NCI-H128 (cell line): ENCODE data around the gene MBD3.
"Not testable (repeated sequence)": the region's sequence is repeated elsewhere in the genome, so short reads cannot be mapped to it uniquely, and the experiment has no call there.

Source experiments
- DNase-seq: peaks from one replicate; lab custom pipeline; 2025; ENCODE audit not compliant: unreplicated experiment; lab: John Stamatoyannopoulos, UW

MBD3 gene

DNA sequence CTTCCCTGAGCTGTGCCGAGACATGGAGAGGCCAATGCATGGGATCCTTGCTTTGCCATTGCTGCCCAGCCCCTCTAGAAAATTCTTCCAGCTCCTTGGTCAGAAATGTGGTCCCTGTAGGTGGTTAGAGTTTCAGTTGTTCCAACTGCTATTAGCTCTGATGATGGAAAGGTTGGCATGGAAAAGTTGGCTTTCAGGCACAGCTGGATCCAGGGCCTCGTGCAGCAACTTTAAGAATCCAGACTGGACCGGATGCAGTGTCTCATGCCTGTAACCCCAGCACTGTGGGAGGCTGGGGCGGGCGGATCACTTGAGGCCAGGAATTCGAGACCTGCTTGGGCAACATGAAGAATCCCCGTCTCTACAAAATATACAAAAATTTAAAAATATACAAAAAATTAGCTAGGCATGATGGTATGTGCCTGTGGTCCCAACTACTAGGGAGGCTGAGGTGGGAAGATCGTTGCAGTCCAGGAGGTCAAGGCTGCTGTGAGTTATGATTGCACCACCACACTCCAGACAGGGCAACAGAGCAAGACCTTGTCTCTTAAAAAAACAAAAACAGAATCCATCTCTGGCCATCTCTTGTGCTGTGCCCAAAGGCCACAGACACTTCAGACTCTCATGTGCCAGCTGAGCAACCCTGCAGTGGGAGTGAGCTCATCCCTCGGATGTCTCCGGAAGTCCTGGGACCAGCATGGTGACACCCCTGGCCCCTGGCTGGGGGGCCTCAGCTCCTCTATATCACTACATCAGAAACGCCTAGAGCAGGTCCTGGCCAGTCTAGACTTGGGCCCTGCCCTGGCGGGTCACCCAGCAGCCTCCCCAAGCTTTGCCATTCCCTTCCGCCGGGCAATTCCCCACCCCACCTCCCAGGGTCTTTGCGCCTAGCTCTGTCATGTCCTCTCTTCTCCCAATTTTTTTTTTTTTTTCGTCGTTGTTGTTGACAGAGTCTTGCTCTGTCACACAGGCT lies 41.3 kb downstream of the MBD3 start:
- DNase-seq, result no peak

DNA sequence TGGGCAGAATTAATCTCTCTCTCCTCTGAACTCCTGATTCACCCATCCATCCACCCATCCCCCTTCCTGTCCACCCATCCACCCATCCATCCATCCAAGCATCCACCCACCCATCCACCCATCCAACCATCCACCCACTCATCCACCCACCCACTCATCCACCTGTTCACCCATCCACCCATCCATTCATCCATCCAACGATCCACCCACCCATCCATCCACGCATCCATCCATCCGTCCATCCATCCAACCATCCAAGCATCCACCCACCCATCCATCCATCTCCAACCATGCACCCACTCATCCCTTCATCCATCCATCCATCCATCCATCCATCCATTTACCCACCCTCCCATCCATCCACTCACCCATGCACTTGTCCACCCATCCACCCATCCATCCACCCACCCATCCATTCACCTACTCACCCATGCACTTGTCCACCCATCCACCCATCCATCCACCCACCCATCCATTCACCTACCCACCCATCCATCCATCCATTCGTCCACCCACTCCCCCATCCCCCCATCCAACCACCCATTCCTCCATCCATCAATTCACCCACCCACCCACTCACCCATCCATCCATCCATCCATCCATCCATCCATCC lies 43.2 kb downstream of the MBD3 start:
- DNase-seq, result no peak

DNA sequence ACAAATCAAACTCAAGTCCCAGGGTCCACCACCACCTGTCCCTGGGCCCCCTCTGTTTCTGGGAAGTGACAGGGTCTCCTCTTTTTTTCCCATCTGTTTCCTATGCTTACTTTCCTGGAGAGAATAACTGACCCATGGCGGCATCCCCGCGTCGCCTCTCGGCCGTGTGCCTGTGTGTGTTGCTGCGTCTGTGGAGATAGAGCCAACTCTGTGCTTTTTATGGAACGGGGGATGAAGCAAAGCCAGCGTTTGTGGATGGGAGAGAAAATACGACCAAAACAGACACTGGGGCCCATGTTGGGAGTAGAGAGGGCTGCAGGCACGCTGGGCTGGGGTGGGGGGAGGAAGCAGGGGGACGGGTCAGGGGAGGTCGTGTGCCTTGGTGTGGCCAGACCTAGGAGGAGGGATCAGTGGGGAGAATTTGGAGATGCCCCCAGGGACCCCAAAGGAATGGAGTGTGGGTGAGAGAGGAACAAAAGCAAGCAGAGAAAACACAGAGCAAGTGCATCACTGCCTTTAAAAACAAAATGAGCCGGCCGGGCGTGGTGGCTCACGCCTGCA lies 52.2 kb downstream of the MBD3 start:
- DNase-seq, result no peak

DNA sequence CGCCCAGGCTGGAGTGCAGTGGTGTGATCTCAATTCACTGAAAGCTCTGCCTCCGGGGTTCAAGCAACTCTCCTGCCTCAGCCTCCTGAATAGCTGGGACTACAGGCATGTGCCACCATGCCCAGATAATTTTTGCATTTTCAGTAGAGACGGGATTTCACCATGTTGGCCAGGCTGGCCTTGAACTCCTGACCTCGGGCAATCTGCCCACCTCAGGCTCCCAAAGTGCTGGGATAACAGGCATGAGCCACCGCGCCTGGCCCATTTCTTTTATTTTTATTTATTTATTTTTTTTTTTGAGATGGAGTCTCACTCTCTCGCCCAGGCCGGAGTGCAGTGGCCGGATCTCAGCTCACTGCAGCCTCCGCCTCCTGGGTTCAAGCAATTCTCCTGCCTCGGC lies 52.9 kb downstream of the MBD3 start:
- DNase-seq, result not testable (repeated sequence)

DNA sequence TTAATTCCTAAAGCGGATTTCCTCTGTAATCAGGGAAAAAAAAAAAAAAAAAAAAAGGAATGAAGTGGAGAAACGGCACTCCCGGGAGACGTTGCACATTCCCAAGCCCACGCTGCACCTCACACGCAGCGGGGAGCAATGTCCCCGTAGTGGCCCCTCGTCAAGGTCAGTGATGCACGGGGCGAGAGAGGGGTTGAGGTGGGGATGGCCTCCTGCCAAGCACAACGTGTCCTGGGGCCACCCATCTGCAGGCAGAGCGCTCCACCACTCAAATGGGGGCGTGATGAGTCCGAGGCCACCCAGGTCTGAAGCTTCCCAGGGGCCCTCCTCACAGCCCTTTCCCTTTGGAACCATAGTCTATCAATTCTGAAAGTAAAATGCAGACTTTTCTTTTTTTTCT lies 53.7 kb downstream of the MBD3 start:
- no peak for DNase-seq

DNA sequence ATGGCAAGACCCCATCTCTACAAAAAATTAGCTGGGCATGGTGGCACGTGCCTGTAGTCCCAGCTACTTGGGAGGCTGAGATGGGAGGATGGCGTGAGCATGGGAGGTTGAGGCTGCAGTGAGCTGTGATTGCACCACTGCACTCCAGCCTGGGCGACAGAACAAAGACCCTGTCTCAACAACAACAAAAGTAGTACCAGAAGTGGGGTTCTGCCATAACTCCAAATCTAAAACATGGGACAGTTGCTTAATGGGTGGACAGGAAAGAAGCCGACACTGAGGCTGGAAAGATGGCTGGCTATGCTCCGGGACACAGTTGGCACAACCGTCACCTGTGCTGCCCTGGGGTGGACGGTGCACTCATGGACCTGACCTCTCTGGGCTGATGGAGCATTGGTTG lies 57.0 kb downstream of the MBD3 start:
- not testable (repeated sequence) for DNase-seq

DNA sequence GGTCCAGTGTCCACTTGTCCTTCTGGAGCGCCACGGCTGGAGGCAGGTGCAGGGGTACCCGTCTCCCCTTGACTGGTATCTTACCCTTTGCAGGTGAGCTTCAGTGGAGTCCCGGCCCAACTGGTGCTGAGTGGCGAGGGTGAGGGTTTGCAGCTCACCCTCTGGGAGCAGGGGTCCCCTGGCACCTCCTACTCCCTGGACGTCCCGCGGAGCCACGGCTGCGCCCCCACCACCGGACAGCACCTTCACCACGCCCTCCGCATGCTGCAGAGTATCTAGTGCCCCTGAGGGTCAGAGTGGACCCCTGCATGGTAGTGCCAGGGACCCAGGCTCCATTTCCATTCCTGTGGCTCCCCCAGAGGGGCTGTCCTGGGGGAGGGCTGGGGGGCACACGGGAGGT lies 57.7 kb downstream of the MBD3 start:
- DNase-seq, result no peak

DNA sequence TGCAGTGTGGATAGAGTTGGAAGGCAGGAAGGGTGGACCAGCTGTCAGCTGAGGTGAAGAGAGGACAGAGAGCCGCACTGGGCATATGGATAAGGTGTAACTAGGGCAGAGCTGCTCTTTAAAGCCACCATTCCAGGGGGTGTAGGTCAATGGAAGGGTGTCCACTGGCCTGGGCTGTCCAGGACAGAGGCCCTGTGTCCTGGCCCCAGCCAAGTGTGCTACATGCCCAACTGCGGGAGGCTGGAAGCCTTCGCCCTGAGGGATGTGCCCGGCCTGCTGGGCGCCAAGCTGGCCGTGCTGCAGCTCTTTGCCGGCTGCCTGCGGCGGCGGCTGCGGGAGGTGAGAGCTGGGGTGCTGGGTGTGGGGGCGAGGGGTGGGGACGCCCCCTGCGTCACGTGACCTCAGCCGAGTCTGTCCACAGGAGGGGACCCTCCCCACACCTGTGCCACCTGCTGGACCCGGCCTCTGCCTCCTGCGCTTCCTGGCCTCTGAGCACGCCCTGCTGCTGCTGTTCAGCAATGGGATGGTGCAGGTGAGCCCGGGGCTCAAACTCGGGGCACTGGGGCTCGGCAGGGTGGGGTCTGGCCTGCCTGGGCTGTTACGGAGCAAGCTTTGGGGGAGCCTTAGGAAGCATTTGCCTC lies 59.0 kb downstream of the MBD3 start:
- no peak for DNase-seq

DNA sequence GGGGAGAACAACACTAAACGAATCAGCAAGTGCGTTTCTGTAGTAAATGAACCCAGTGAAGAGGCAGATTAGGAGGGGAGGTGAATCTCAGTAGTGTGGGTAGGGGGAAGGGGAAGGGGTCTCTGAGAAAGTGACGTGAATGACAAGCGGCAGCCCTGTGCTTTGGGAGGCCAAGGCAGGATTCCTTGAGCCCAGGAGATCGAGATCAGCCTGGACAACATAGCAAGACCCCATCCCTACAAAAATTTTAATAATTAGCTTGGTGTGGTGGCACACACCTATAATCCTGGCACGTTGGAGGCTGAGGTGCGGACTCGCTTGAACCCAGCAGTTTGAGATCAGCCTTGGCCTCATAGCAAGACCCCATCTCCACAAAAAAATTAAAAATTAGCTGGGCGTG lies 60.7 kb downstream of the MBD3 start:
- no peak for DNase-seq

DNA sequence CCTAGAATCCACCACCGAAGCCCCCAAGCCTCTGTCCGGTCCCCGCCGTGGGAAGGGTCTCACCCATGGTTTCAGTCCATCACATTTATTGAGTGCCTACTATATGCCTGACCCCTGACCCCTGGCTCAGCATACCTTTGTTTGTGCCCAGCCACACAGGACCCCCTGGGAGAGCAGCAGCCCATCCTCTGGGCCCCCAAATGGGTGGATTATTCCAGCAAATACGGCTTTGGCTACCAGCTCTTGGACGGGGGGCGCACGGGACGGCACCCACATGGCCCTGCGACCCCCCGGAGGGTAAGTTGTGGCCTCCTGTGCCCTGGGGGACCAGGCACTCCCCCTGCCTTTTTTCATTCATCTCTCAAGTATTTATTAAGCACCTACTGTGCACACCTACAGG lies 61.1 kb downstream of the MBD3 start:
- DNase-seq, result no peak

DNA sequence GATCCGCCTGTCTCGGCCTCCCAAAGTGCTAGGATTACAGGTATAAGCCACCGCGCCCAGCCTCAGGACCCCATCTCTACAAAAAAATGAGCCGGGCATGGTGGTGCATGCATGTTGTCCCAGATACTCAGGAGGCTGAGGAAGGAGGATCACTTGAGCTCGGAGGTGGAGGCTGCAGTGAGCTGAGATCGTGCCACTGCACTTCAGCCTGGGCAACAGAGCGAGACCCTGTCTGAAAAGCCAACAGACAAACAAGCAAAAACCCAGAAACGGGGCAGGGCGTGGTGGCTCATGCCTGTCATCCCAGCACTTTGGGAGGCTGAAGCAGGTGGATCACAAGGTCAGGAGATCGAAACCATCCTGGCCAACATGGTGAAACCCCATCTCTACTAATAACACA lies 61.8 kb downstream of the MBD3 start:
- DNase-seq, result not testable (repeated sequence)

DNA sequence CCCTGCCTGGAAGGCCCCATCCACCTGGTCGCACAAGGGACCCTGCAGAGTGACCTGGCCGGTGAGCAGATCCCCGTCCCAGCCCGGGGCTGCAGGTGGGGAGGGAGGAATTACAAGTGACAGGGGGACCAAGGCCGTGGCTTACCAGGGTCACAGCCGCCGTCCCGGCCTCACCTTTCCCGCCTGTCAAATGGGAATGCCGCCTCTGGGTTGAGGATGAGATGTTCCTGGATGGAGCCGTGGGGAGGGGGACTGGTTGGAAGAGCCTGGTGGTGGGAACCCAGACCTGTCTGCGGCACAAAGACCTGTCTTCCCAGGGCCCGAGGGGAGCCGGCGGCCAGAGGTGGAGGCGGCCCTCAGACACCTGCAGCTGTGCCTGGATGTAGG lies 63.2 kb downstream of the MBD3 start:
- no peak for DNase-seq

DNA sequence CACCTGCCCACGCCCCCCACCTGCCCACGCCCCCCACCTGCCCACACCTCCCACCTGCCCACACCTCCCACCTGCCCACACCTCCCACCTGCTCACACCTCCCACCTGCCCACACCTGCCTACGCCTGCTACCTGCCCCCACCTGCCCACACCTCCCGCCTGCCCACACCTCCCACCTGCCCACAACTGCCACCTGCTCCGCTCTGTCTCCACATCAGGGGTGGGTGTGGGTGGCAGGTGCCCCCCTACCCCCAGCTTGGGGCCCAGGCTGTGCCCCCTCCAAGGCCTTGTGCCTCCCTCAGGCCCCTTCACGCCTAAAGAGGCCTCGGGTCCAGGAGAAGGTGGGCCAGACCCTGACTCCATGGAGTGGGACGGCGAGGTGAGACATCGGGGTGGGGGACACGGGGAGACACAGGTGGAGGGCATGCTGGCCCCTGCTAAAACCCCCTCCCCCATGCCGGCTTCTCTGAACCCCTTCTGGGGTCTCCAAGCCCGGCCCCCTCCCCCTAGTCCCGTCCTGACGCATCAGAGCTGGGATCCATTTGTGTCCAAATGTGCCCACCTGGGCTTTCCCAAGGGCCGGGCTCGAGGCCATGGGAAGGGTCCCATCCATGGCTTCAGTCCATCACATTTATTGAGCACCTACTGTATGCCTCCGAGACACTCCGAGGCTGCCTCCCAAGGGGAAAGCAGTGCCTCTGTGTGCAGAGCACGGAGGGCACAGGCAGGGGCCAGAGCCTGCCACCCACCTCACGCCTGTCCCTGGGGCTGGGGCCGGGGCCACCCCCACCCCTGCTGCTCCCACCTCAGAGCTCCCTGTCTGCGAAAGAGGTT lies 63.9 kb downstream of the MBD3 start:
- DNase-seq, result no peak

DNA sequence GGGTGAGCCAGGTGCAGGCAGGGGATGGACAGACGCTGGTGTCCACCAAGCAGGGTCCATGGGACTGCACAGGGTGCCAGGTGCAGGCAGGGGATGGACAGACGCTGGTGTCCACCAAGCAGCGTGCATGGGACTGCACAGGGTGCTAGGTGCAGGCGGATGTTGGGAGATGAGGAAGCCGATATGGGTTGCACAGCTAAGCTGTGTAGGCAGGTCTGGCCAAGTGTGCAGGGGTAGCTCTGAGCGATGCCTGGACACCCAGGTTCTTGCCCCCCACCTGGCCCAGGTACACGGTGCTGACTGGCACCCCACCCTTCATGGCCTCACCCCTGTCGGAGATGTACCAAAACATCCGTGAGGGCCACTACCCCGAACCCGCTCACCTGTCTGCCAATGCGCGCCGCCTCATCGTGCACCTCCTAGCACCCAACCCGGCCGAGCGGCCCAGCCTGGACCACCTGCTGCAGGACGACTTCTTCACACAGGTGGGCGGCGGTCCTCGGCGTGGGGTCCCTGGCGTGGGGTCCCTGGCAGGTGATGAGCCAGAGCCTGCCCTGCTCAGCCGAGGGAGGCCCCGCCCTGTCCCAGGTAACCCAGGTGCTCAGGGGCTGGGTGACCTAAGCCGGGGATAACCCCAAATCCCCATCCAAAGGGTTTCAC lies 64.9 kb downstream of the MBD3 start:
- DNase-seq, result no peak

DNA sequence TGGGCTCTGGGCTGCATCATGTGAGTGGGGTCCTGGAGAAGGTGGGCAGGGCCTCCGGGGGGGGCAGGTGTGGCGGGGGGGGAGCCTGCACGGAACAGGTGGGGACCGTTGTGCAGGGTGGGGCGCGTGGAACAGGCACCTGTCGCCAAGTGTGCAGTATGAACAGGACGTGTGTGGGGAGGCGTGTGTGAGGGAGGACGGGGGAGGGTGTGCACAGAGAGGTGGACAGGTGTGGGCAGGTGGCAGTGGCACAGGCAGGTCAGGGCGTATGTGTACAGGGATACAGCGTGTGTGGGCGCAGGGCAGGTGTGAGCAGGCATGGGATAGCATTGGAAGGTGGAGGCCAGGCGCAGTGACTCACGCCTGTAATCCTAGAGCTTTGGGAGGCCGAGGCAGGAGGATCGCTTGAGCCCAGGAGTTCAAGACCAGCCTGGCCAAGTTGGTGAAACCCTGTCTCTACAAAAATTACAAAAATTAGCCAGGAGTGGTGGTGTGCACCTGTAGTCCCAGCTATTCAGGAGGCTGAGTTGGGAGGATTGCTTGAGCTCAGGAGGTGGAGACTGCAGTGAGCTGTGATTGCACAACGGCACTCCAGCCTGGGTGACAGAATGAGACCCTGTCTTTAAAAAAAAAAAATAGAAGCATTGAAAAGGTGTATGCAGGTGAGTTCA lies 65.6 kb downstream of the MBD3 start:
- DNase-seq, result no peak

DNA sequence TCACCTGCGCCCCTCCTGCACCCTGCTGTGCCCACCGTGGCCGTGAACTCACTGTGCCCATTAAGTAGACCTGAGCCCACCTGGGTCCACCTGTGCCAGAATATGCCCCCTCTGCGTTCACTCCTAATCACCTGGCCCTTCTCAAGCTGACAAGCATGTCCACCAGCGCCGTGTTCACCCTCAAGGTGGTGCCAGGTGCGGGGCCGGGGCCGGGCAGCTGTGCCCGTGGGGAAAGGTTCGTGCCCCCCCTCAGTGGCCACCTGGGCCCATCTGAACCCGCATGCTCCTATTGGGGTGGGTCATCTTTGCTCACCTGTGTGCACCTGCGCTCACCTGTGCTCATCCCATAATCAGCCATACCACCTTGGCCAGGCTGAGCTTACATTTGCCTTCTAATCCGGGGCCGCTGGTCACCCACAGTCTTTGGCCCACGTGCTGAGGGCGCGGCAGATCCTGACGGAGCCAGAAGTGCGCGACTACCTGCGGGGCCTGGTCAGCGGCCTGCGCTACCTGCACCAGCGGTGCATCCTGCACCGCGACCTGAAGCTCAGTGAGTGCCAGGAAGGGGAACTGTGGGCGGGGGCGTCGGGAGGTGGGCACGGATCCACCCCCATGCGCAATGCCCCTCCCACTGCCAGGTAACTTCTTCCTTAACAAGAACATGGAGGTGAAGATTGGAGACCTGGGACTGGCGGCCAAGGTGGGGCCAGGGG lies 66.4 kb downstream of the MBD3 start:
- no peak for DNase-seq

DNA sequence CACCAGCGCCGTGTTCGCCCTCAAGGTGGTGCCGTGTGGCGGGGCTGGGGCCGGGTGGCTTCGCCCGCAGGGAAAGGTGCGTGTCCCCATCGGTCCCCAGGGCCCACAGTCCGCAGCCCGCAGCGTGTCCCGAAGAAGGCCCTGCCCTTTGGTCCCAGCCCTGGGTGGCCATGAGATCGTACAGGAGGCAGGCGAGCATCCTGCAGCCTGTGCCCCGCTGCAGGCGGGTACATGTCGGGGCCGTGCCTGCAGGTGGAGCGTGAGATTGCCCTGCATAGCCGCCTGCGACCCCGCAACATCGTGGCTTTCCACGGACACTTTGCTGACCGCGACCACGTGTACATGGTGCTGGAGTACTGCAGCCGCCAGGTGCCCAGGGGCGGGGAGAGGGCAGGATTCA lies 67.3 kb downstream of the MBD3 start:
- no peak for DNase-seq

DNA sequence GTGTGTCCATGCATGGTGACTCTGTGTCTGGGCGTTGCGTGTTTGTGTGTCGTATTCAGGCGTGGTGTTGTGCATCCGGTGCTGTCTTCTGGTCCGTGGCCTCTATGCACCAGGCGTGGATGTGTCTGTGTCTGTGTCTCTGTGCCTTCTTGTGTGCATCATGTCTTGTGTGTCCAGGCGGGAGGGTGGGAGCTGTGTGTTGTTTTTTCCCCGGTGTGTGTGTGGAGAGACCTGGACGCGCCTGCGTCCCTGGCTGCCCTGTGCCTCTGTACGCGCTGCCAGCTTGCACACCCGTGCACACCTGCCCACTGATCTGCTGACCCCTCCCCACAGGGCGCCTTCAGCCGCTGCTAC lies 67.7 kb downstream of the MBD3 start:
- no peak for DNase-seq

DNA sequence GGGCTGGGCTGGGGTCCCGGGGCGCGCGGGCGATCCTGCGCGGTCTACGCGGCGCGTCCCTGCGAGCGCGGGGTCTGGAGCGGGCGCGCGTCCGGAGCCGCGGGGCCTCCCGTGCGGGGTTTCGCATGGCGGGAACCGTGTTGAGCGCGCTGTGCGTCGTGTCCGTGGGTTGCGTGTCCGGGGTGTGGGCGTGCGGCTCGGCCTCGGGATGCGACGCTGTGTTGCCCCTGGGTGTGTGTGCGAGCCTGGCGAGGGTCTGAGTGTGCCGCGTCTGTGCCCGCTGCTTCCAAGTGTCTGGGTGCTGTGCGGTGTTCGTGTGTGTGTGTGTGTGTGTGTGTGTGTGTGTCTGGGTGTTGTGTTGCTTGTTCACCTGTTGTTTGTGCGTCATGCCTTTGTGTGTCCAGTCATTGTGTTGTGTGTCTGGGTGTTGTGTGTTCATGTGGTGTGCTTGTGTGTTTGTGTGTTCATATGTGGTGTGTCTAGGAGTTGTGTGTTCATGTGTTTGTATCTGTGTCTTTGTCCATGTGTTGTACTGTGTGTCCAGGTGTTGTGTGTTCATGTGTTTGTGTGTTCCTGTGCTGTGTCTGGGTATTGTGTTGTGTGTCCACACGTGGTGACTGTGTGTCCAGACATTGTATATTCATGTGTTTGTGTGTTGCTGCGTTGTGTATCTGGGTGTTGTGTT lies 68.2 kb downstream of the MBD3 start:
- no peak for DNase-seq
